Stimulated activated CD8-positive, alpha-beta memory T cell treated with anti-CD3 and anti-CD28 coated beads, Interleukin-2, amount 100 ng/mL, for 48 hours (primary cell): ENCODE data around the gene BTBD9.
"Not testable (repeated sequence)": the region's sequence is repeated elsewhere in the genome, so short reads cannot be mapped to it uniquely, and the experiment has no call there.

ENCODE experiments used
- DNase-seq, 2 donors: peaks; one replicate each; pipeline ENCODE4 v3.0.0-alpha.2; 2020; ENCODE audit warnings: low read depth in 2 of 2

The BTBD9 gene

GRCh38 chr6:38387971-38388370 is 251.8 kb downstream of the BTBD9 start:
- no peak for DNase-seq

- no peak for DNase-seq
Observed at GRCh38 chr6:38387461-38387860, 252.3 kb downstream of the BTBD9 start.

GRCh38 chr6:38378801-38379200 is 260.9 kb downstream of the BTBD9 start:
- DNase-seq = no peak

GRCh38 chr6:38375937-38376336 is 263.8 kb downstream of the BTBD9 start:
- DNase-seq = no peak

GRCh38 chr6:38375341-38375740 is 264.4 kb downstream of the BTBD9 start:
- no peak for DNase-seq

- no peak for DNase-seq
Observed at GRCh38 chr6:38371881-38372280, 267.8 kb downstream of the BTBD9 start.

- no peak for DNase-seq
Observed at GRCh38 chr6:38370653-38371601, 268.8 kb downstream of the BTBD9 start.

GRCh38 chr6:38367231-38367630 is 272.5 kb downstream of the BTBD9 start:
- DNase-seq = no peak

GRCh38 chr6:38366234-38366633 is 273.5 kb downstream of the BTBD9 start:
- no peak for DNase-seq

GRCh38 chr6:38364775-38365174 is 275.0 kb downstream of the BTBD9 start:
- DNase-seq = no peak

- DNase-seq = no peak
Observed at GRCh38 chr6:38364127-38364526, 275.6 kb downstream of the BTBD9 start.

- DNase-seq = no peak
Observed at GRCh38 chr6:38355519-38355918, 284.2 kb downstream of the BTBD9 start.

- no peak for DNase-seq
Observed at GRCh38 chr6:38354905-38355304, 284.8 kb downstream of the BTBD9 start.

- DNase-seq = no peak
Observed at GRCh38 chr6:38354037-38354381, 285.7 kb downstream of the BTBD9 start.

- DNase-seq = no peak
Observed at GRCh38 chr6:38353310-38354036, 286.3 kb downstream of the BTBD9 start.

- no peak for DNase-seq
Observed at GRCh38 chr6:38352636-38353035, 287.1 kb downstream of the BTBD9 start.

GRCh38 chr6:38350942-38351341 is 288.8 kb downstream of the BTBD9 start:
- no peak for DNase-seq

GRCh38 chr6:38350220-38350619 is 289.5 kb downstream of the BTBD9 start:
- DNase-seq = no peak

GRCh38 chr6:38349795-38350194 is 289.9 kb downstream of the BTBD9 start:
- no peak for DNase-seq

- no peak for DNase-seq
Observed at GRCh38 chr6:38349221-38349620, 290.5 kb downstream of the BTBD9 start.

- no peak for DNase-seq
Observed at GRCh38 chr6:38348371-38348770, 291.4 kb downstream of the BTBD9 start.

GRCh38 chr6:38347829-38348228 is 291.9 kb downstream of the BTBD9 start:
- not testable (repeated sequence) for DNase-seq
